ENCODE results near the gene PLAGL1.
"Not testable (repeated sequence)": the region's sequence is repeated elsewhere in the genome, so short reads cannot be mapped to it uniquely, and the experiment has no call there.

The PLAGL1 gene

DNA sequence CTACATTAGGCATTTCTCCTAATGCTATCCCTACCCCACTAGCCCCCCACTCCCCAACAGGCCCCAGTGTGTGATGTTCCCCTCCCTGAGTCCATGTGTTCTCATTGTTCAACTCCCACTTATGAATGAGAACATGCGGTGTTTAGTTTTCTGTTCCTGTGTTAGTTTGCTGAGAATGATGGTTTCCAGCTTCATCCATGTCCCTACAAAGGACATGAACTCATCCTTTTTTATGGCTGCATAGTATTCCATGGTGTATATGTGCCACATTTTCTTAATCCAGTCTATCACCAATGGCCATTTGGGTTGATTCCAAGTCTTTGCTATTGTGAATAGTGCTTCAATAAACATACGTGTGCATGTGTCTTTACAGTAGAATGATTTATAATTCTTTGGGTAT lies 1.6 kb upstream of the PLAGL1 start:
- not testable (repeated sequence) for DNase-seq (ENCODE audit: low spot score)

GRCh38 chr6:144008846-144009245 lies 787 bp upstream of the PLAGL1 start:
- no peak for DNase-seq (ENCODE audit: low spot score)

- DNase-seq (ENCODE audit: low spot score), result no peak
These were observed 460 bp downstream of the PLAGL1 start for GRCh38 chr6:144007478-144008119.

- peak; percentile 37 for DNase-seq (ENCODE audit: low spot score)
These were observed 1.2 kb downstream of the PLAGL1 start for GRCh38 chr6:144006736-144007477.

DNA sequence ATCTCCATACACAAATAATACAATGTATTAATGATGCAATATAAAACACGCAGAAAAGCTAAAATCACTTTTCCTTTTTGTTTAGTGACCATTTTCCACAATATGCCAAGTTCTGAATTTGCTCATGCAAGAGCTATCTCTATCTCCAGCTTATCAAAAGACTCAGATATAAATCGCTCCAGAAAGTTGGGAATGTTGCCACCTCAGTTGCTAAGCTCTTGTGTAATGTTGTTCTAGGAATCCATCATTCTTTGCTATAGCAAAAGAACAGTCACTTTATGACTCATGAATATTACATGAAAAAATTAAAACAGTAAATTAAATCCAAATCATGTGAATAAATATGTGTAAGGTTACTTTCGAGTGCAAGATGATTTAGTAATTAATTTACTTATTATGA lies 8.7 kb downstream of the PLAGL1 start:
- DNase-seq (ENCODE audit: low spot score), result no peak

- DNase-seq (ENCODE audit: low spot score), result no peak
These were observed 9.4 kb downstream of the PLAGL1 start for GRCh38 chr6:143998686-143999085.

DNA sequence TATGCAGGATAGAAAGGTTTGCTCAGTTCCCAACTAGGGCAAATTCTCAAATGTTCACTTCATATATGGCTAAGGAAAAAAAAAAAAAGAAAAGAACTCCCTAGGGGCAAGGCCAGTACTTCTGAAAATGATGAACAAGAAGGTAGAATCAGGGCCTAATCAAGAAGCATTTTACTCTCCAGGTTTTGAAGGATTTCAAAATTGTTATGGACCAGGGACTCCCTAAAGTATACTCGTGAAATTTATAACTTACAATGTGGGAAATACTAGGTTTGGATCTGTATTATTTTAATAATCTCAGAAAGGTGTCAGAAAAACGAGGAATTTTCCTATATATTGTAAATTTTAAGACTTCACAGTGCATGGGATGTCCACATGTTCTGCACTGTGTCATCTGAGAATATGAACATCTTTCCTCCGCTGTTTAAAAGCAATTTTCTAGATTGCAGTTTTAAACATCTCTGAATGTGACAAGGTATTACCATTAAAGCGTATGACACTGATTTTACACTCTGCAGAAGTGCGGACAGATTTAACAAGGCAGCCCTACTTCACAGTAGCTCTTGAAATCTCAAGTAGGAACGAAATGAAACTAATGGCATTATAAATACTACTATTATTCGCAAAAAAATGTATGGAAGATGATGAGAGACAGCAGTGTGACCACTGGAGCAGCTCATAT lies 14.0 kb downstream of the PLAGL1 start:
- DNase-seq (ENCODE audit: low spot score), result no peak

GRCh38 chr6:143992285-143992684 lies 15.8 kb downstream of the PLAGL1 start:
- DNase-seq (ENCODE audit: low spot score), result no peak

- DNase-seq (ENCODE audit: low spot score), result no peak
These were observed 21.5 kb downstream of the PLAGL1 start for GRCh38 chr6:143986463-143987065.

- no peak for DNase-seq (ENCODE audit: low spot score)
These were observed 23.4 kb downstream of the PLAGL1 start for GRCh38 chr6:143984666-143985065.

- no peak for DNase-seq (ENCODE audit: low spot score)
These were observed 25.1 kb downstream of the PLAGL1 start for GRCh38 chr6:143982968-143983367.

DNA sequence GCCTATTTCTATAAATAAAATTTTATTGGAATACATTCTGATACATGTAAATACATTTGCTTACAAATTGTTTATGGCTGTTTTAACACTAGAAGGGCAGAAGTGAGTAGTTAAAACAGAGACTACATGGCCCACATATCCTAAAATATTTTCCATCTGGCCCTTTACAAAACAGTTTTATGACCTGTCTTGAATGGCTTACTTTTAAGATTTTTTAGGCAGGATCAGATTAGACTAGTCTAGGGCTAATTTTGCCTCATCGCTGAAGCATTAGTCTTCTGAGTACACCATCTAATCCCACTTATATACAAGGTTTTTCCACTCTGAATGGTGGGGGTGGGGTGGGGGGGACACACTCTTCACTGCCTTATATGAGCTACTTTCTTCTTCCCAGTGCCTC lies 27.1 kb downstream of the PLAGL1 start:
- DNase-seq (ENCODE audit: low spot score), result no peak

DNA sequence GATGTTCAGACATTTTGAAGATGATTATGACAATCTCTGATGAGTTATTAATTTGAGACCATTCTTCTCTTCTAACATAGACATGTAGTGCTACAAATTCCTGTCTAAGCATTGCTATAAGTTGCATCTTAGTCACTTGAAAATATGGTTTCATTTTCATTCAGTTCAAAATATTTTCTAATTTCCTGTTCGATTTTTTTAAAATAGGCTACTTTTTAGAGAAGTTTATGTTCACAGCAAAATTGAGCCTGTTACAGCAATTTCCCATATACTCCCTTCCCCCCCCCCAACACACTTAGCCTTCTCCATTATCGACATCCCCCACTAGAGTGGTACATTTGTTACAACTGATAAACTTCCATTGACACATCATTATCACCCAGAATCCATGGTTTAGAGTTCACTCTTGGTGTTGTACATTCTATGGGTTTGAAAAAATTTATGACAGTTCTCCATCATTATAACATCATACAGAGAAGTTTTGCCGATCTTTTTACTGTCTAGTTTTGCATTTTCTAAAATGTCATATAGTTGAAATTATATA lies 31.2 kb downstream of the PLAGL1 start:
- no peak for DNase-seq (ENCODE audit: low spot score)

DNA sequence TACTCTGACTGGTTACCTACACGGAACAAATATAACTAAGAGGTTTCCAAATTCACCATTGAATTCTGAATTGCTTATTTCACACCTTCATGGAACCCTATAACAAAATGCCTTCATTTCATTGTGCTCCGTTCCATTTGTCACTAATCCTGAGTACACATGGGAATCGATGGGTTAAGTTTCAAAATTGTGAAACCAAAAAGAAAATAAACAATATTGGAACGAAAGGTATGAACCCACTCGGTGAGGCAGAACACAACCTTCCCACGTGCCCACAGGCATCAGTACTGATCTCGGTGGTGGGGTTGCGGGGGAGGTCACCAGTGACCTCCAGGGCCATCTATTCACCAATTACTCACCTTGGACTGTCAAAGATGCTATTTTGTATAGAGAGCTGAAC lies 34.0 kb downstream of the PLAGL1 start:
- DNase-seq (ENCODE audit: low spot score), result no peak

DNA sequence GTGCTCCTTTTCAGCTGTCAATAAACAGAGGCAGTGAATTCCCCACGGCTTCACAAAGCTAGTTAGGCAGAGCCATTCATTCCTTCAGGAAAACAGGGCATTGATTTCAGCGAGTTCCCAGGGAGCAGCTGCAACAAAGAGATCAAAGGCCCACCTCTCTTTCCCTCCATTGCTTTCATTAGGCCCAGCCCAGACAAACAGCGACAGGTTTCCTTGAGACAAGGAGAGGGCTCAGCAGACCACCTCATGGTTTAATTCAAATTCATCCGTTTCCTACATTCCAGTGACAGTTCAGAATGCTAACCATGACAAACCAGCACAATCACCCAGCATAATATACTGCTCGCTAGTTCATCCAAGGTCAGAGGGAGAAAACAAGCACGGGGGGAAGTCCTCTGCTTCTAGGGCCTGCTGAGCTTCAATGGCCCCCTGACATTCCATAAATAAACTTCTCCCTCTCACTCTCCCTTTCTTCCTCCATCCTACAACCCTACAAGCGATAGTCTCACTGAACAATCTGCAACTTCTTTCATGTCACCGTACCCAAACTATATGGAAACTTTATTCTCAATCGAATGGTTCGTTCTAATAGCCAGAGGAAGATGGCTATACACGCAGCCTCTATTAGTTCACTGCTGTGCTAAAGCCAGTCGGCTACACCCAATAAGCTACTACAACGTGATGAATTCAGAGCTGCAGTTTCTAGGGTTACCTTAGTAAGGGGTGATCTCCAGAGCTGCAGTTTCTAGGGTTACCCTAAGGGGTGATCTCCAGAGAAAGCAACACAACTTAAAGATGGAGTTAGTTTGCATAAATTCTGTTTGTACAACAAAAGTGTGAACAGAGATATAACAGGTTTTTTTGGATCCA lies 34.7 kb downstream of the PLAGL1 start:
- DNase-seq (ENCODE audit: low spot score), result no peak

DNA sequence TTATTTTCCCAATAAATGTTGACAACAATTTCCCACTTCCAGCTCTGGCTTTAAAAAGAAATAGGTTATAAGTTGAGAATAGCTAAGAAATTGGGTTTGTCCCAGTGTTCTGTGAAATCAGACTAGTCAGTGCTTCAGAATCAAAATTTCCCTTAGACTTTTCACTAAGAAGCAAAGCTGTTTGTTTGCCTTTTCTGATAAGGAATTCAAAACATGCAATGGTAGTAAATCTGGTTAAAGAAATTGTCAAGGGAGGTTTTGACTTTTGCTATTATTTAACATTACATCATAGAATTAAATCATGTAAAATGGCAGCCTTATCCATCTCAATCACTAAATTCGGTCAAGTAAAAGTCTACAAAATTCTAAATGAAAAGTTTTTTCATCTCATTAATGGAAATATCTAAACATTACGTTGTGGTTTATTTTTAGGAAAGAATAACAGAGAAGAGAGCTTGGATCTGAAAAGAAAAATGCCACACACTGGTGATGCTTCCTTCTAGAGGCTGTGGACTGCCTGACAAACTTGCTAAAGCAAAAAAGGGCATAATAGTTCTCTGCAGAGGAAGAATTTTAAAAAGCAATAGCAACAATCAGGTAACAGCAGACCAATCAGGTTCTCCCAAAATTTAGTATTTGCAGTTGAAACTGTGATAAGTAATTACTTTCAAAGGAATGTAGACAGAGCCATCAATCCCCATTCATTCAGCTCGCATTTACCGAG lies 36.4 kb downstream of the PLAGL1 start:
- DNase-seq (ENCODE audit: low spot score), result no peak

- DNase-seq (ENCODE audit: low spot score), result no peak
These were observed 37.4 kb downstream of the PLAGL1 start for GRCh38 chr6:143970456-143971218.

- no peak for DNase-seq (ENCODE audit: low spot score)
These were observed 39.0 kb downstream of the PLAGL1 start for GRCh38 chr6:143969077-143969476.

- no peak for DNase-seq (ENCODE audit: low spot score)
These were observed 40.2 kb downstream of the PLAGL1 start for GRCh38 chr6:143967706-143968376.

DNA sequence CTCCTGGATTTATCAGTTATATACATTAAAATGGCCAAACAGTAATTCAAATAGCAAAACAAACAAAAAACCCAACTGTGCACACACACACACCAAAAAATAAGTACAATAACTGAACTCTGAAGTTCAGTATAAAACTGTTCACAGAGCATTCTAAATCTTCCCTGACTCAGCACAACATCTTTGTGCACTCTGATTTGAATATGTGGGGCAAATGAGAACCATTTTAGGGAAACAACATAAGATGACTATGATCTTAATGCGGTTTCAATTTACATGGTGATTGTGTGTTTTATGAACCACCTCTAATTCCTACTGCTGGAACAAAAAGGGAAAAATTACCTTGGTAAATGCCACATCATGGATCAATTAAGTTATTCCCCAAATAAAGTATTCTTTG lies 41.7 kb downstream of the PLAGL1 start:
- DNase-seq (ENCODE audit: low spot score), result no peak
